Spleen (tissue), 7 donors: ENCODE measurements around the gene PKP4.

Source experiments
- POLR2A ChIP-seq, 3 donors: fragments of 450-650 bp; IDR thresholded peaks; one replicate each; pipeline ENCODE4 v1.5.1; 2017; ENCODE audit warnings: antibody characterized with exemption in 3 of 3, mild to moderate bottlenecking in 1 of 3
- POLR2AphosphoS5 ChIP-seq, 3 donors: sonication (generic); formaldehyde crosslinking; IDR thresholded peaks; one replicate each; pipeline ENCODE4 v1.5.1; 2017; ENCODE audit warnings: antibody characterized with exemption in 3 of 3
- TF ChIP-seq, protein P1 (sequence below), 11 experiments: fragments of 200-600 bp in 7 of 11; fragments of 450-650 bp in 4 of 11; sonication (generic) in 4 of 11; IDR thresholded peaks in 8 of 11; conservative IDR thresholded peaks in 3 of 11; 1 replicate in 7 of 11; 2 replicates in 4 of 11; pipeline versions ENCODE4 v1.4.0 to v1.8.0; 2016 to 2021; ENCODE audit warnings: antibody characterized with exemption in 11 of 11, inconsistent platforms in 4 of 11, mild to moderate bottlenecking in 1 of 11
- donor health status: DM: no; HTN: no; CAD: no; lungs with moderate emphysema.
- donor health status: DM: no; HTN: no; CAD: no.
- donor health status: DM: no; HTN: no; CAD: no.

DNA sequence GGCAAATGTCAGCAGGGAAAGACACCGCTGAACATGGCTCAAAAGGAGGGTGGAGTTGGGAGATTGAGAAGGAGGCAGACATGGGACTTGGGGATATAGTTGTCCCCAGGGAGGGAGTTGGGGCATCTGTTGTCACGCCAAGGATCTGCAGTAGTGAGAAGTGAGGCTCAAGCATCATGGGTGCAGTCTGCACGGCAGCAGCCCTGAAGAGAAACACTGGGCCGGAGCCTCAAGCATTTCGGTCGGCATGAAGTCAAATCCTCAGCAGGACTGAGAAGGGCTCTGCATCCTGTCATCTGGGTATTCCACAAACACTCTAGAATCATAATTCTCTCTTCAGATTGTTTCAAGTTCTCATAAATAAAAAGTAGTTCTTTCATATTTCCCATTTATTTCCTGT, 205.7 kb downstream of the PKP4 start:
- TF ChIP-seq, protein P1, sequence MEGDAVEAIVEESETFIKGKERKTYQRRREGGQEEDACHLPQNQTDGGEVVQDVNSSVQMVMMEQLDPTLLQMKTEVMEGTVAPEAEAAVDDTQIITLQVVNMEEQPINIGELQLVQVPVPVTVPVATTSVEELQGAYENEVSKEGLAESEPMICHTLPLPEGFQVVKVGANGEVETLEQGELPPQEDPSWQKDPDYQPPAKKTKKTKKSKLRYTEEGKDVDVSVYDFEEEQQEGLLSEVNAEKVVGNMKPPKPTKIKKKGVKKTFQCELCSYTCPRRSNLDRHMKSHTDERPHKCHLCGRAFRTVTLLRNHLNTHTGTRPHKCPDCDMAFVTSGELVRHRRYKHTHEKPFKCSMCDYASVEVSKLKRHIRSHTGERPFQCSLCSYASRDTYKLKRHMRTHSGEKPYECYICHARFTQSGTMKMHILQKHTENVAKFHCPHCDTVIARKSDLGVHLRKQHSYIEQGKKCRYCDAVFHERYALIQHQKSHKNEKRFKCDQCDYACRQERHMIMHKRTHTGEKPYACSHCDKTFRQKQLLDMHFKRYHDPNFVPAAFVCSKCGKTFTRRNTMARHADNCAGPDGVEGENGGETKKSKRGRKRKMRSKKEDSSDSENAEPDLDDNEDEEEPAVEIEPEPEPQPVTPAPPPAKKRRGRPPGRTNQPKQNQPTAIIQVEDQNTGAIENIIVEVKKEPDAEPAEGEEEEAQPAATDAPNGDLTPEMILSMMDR (IDR thresholded peaks at IDR 0.05 in 8 of 11, conservative IDR thresholded peaks at IDR 0.05 in 3 of 11), result no peak
- TF ChIP-seq POLR2A (IDR thresholded peaks at IDR 0.05), result no peak
- TF ChIP-seq POLR2AphosphoS5 (IDR thresholded peaks at IDR 0.05), result no peak
